Adipose tissue (tissue), 3 donors: ENCODE data around the gene BECN2. TPM values are rescaled to one million over a fixed set of nuclear protein-coding genes. Genes with fewer than 3 reads are reported as not detected.

Experiments used
- H3K27ac ChIP-seq: one replicate; pipeline ENCODE4 v1.5.1; 2013; ENCODE audit warnings: low read depth, low read length
- WGBS, 3 donors: extraction: QIAGEN DNeasy Blood & Tissue Kit; methylation state at CpG; one replicate each; pipeline ENCODE4 v1.1.7; 2013; 5-methylcytosine and 5-hydroxymethylcytosine counted together
- polyA plus RNA-seq, 3 donors: library from polyadenylated mRNA; stranded (reverse); fragments of 200-250 nt; gene quantifications; one replicate each; pipeline ENCODE4 v1.2.3, GENCODE V29; 2013
- donor health status: healthy with polysubstance abuse.
- donor health status: Bipolar disorder and iron deficiency.
- donor health status: healthy.

Gene BECN2, protein sequence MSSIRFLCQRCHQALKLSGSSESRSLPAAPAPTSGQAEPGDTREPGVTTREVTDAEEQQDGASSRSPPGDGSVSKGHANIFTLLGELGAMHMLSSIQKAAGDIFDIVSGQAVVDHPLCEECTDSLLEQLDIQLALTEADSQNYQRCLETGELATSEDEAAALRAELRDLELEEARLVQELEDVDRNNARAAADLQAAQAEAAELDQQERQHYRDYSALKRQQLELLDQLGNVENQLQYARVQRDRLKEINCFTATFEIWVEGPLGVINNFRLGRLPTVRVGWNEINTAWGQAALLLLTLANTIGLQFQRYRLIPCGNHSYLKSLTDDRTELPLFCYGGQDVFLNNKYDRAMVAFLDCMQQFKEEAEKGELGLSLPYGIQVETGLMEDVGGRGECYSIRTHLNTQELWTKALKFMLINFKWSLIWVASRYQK
- polyA plus RNA-seq: not detected

GRCh38 chr1:241957692-241958494 lies at the start of gene BECN2:
Gene BECN2 (plus strand): TSS chr1:241957767. CDS start chr1:241957767, 0 bp downstream.
- 88 to 93% (median 90%) methylated on average over 33 of the region's 33 CpGs for WGBS, 3 donors
- no peak within 1 kb of the TSS for H3K27ac ChIP-seq

GRCh38 chr1:241916196-241916595 lies 41.4 kb upstream of the BECN2 start:
- 51 to 96% (median 95%) methylated on average over 7 of the region's 7 CpGs for WGBS, 3 donors

GRCh38 chr1:241917487-241917886 lies 40.1 kb upstream of the BECN2 start:
- no peak overlapping the region for H3K27ac ChIP-seq
- WGBS, 3 donors: 89 to 94% (median 92%) methylated on average over 12 of the region's 12 CpGs

More at GRCh38 chr1:241916196-241916595, 41.4 kb upstream of the BECN2 start:
- no peak overlapping the region for H3K27ac ChIP-seq

GRCh38 chr1:241918879-241919278 lies 38.7 kb upstream of the BECN2 start:
- 45 to 77% (median 58%) methylated on average over 5 of the region's 5 CpGs for WGBS, 3 donors

GRCh38 chr1:241924080-241924808 lies 33.3 kb upstream of the BECN2 start:
- WGBS, 3 donors: 72 to 92% (median 87%) methylated on average over 10 of the region's 10 CpGs
- H3K27ac ChIP-seq: no peak overlapping the region

More at GRCh38 chr1:241918879-241919278, 38.7 kb upstream of the BECN2 start:
- H3K27ac ChIP-seq: no peak overlapping the region

DNA sequence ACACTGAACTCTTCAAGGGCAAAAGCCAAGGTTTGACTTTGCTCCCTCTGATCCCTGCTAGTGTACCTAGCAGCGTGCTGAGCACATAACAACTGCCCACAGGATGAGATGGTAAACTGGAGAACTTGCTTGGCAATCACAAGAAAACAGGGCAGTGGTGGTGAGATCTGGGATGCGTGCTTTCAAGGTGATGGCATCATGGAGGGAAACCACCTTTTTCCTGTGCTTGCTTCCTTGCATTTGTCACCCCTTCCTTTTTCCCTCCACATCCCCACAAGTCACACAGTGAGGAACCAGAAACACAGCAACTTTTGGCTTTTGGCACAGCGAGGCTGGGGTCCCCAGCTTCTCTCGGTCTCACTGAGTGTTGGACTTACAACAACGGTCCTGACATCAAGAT lies 31.4 kb upstream of the BECN2 start:
- no peak overlapping the region for H3K27ac ChIP-seq
- 69 to 74% (median 71%) methylated on average over 5 of the region's 5 CpGs for WGBS, 3 donors

DNA sequence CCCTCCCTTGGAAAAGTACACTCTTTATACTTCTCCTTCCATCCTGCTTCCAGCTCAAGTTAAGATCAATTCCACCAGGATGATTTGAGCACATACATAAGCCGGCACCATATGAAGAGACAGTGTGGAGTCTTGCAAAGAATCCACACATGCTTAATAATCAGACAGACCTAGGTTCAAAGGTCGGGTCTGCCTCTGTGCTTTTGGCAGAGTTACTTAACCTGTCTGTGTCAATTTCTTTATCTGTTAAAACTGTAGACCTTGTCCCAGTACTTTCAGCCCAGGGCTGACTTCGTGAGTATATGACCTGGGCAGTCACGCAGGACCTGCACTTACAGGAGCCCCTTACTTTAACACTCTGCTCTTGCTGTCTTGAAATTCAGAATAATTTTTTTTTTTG lies 30.2 kb upstream of the BECN2 start:
- no peak overlapping the region for H3K27ac ChIP-seq
- WGBS, 3 donors: 54 to 93% (median 71%) methylated on average over 4 of the region's 4 CpGs

DNA sequence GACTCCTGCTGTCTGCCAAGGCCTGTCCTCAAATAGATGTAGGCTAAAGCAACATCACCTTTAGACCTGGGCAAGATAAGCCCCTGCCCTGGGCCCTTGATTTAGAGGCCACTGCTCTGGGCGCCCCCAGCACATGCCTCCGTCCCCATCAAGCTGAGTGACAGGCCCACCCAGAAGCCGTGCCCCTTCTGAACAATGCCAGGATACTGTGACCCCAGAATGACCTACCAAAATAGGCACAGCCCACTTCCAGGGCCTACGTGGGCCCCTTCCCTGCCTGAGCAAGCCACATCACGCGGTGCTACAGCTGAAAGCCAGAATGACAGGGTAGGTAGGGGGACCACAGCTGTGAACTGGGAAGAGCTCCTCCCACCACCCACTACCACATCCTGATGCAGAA lies 24.7 kb upstream of the BECN2 start:
- 47 to 67% (median 66%) methylated on average over 6 of the region's 6 CpGs for WGBS, 3 donors
- H3K27ac ChIP-seq: no peak overlapping the region

DNA sequence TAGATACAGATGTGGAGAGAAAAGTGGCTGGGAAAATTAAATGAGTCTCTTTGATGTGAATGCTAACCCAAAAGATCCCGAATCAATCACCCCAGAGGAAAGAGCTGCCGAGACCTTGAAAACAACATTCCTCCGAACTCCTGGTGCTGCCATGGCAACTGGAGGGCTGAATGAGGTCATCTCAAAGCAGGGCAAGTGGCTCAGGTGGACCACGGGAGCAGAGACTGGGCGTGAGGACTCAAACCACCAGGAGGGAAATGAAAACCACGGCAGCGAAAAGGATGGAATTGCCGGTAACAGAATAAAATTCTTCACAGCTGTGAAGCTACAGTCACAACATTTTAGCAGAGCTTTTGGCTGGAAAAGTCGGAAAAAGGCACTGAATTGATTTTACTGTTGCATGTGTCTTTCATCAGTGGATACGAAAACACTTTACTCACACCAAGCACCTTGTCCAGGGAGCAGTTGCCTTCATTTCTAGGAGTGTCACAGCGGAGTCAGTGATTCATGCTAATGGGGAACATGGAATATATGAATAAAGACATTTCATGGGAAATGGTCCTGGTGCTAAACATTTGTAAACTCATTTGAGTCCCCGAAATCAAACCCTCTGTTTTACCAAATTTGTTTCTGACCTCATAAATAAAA lies 23.2 kb upstream of the BECN2 start:
- WGBS, 3 donors: 24 to 41% (median 41%) methylated on average over 12 of the region's 12 CpGs
- H3K27ac ChIP-seq: no peak overlapping the region

- WGBS, 3 donors: 63 to 76% (median 71%) methylated on average over 7 of the region's 7 CpGs
- H3K27ac ChIP-seq: no peak overlapping the region
Observed at GRCh38 chr1:241934866-241935265, 22.7 kb upstream of the BECN2 start.

DNA sequence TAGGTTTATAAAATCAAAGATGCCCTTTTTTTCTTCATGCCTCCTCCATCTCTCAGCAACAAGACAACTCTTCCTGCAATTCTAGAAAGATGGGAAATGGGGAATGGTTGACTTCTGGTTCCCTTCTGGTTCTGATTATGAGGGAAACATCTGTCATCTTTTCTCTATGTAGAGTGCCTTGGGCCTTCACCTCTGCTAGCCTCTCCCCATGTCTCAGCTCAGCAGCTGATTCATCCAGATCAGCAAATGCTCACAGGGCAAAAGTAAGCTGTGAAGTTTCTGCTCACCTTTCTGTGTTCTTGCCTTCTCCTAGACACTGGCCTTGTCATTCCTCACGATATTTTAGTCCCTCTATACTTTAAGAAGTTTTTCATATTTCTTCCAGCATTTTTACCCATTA lies 17.8 kb upstream of the BECN2 start:
- H3K27ac ChIP-seq: no peak overlapping the region
- 69 to 84% (median 76%) methylated on average over 1 of the region's 1 CpG for WGBS, 3 donors

DNA sequence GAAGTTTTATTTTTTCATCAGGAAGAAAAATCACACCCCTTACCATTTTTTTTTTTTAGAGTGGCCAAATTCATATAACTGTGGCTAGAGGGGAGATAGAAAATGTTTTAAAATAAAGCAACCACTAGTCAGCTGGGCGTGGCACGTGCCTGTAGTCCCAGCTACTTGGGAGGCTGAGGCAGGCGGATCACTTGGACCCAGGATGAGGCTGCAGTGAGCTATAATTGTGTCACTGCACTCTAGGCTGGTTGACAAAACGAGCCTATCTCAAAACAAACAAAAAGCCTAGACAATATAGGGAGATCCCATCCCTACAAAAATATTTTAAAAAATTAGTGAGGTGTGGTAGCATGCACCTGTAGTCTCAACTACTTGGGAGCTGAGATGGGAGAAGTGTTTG lies 14.8 kb upstream of the BECN2 start:
- no peak overlapping the region for H3K27ac ChIP-seq
- WGBS, 3 donors: 72 to 84% (median 79%) methylated on average over 4 of the region's 4 CpGs

- WGBS, 3 donors: 77 to 86% (median 84%) methylated on average over 5 of the region's 5 CpGs
- no peak overlapping the region for H3K27ac ChIP-seq
Observed at GRCh38 chr1:241944300-241944699, 13.3 kb upstream of the BECN2 start.

DNA sequence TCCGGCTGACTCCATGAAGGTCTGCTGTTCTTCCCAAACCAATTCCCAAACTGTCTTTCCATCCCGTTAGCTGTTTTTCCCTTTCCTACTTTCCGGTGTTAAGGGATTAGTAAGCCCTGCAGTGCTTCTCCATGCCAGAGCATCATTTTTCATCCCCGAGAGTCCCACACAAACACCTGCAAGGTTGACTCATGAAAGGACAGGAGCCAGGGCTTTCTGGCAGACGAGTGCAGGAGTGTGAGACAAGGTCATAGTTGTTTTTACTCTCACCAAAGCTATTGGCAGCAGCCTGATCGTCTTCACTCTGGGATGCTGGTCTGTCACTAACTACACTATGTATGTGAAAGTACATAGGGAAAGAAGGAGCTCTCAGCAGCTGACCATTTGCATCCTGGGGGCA lies 10.2 kb upstream of the BECN2 start:
- H3K27ac ChIP-seq: no peak overlapping the region
- WGBS, 3 donors: 38 to 68% (median 59%) methylated on average over 6 of the region's 6 CpGs

DNA sequence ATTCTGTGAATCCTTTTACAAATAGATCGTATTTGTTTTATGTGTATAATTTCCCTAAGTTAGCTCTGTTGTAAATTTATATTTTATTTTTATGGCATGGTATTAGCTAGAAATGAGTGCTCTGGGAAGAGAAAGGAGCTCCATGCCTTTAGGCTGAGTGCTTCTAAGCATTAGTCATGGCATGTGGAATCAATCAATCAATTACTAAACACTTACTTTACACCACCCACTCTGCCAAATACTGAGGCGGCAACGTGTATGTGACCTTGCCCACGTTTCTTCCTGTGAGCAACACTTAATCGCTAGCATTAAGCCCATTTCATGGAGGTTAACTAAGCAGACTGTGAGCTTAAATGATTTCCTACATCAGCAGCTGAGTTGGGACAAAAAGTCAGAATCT lies 7.2 kb upstream of the BECN2 start:
- 41 to 68% (median 66%) methylated on average over 5 of the region's 5 CpGs for WGBS, 3 donors
- no peak overlapping the region for H3K27ac ChIP-seq

DNA sequence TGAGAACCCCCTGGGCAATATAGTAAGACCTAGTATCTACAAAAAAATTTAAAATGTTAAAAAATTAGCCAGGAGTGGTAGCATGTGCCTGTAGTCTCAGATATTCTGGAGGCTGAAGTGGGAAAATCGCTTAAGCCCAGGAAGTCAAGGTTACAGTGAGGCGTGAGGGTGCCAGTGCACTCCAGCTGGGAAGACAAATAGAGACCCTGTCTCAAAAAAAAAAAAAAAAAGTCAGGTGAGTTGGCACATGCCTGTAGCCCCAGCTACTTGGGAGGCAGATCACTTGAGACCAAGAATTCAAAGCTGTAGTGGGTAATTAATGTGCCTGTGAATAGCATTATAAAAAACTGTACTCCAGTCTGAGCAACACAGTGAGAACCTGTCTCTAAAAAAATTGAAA lies 4.6 kb downstream of the BECN2 start:
- H3K27ac ChIP-seq: no peak overlapping the region
- 48 to 88% (median 81%) methylated on average over 2 of the region's 2 CpGs for WGBS, 3 donors

- H3K27ac ChIP-seq: no peak overlapping the region
Observed at GRCh38 chr1:241963722-241964121, 6.2 kb downstream of the BECN2 start.

- WGBS, 3 donors: 73 to 83% (median 74%) methylated on average over 8 of the region's 8 CpGs
- H3K27ac ChIP-seq: no peak overlapping the region
Observed at GRCh38 chr1:241964550-241965282, 7.1 kb downstream of the BECN2 start.
